GM12873 (cell line): ENCODE measurements around the gene ODAD3.

ENCODE experiments used
- CTCF ChIP-seq: IDR thresholded peaks from 2 replicates; pipeline ENCODE4 v1.5.1; 2012; ENCODE audit warnings: low read depth, mild to moderate bottlenecking, moderate library complexity, low read length, control low read depth; ENCODE audit not compliant: insufficient read depth; ENCODE audit errors: missing control alignments

Gene ODAD3

GRCh38 chr19:11437955-11438354, 3.0 kb upstream of the ODAD3 start:
- no peak for TF ChIP-seq CTCF

DNA sequence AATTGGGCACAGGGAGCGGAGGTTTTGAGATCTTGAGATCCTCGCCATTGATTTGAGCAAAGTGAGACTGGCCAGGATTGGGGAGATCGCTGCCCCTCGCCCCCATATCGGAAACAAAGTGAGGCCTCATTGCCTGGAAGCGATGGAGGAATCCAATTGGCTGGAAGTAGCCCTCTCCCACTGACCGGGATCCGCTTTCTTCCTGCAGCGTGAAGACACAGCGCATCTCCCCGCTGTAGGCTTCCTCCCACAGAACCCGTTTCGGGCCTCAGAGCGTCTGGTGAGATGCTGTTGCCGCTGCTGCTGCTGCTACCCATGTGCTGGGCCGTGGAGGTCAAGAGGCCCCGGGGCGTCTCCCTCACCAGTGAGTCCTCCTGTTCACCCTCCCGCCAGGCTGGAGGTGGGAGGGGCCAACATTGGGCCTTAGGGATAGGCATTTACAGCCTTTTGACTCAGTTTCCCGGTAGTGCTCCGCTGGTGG, 952 bp upstream of the ODAD3 start:
- no peak for TF ChIP-seq CTCF

DNA sequence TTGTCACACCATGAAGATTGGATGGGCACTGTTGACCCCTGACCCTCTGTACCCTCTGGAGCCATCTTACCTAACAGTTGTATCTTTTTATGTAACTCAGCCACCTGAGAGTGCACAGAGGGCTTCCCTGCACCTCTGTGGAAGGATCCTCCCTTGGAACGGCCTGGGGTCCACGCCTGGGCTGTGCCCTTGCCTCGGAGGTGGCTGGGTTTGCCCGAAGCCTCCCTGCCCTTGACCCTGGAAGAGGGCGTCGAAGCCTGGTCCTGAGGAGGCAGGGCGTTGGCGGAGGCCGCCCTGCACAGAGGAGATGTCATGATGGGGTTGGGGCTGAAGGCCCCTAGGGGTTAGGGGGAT, 241 bp downstream of the ODAD3 start:
- no peak for TF ChIP-seq CTCF

GRCh38 chr19:11426656-11427055, 8.3 kb downstream of the ODAD3 start:
- TF ChIP-seq CTCF, result no peak

DNA sequence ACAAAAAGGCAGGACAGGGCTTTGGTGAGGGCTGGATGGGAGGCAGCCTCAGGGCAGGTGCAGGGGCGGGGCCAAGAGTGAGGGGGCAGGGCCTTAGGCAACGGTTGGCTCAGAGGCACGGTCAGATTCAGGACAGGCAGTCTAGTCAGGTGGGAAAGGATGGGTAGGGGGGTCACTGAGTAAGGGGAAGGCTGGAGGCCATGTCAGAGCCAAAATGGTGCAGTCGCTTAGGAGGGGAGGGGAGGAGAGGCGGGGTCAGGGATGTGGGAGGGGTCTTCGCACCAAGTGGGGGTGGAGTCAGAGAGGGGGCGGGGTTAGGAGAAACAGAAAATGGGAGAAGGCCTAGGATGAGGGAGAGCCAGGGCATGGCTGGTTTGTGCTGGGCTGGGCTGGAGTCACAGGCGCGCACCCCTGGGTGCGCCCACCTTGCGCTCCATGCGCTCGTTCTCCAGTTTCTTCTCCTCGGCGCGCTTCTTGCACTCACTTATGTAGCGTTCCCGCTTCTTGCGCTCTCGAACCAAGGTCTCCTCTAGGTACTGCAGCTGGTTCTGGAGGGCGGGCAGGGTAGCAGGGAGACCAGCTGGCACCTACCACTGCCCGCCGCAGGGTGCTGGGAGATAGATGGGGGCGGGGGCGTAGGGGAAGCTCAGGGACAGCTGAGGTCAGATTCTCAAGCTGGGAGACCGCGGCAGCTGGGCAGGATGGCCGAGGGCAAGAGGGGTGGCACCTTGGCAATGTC, 9.0 kb downstream of the ODAD3 start:
- TF ChIP-seq CTCF, result no peak

DNA sequence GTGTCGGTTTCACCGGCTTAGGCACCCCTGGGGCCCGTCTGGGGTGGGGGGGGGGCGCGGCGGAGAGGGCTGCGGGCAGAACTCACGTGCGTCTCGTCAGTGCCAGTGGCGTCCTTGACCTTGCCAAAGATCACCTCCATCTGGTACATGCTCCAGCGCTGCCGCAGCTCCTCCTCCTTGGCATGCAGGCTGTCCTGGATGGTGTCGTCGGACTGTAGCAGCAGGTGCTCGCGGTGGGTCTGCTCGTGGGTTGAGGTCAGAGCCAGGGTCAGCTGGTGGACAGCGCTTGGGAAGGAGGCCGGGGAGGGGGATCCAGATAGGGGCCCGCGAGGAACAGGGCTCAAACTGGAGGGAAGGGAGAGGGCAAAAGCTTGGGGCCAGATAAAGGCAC, 11.1 kb downstream of the ODAD3 start:
- TF ChIP-seq CTCF, result no peak

- no peak for TF ChIP-seq CTCF
These were observed 11.6 kb downstream of the ODAD3 start for GRCh38 chr19:11423164-11423790.
